Colonic mucosa (tissue), 4 donors: ENCODE measurements around the gene PKP3. TPM values are rescaled to one million over a fixed set of nuclear protein-coding genes. Genes with fewer than 3 reads are reported as not detected.
A peak's percentile ranks its signal among the peaks of the same experiment; 100 is the strongest.

Experiments used
- DNase-seq: peaks from one replicate; pipeline ENCODE4 v3.0.0-alpha.2; 2020
- H3K27ac ChIP-seq: fragments of 200-600 bp; one replicate; pipeline ENCODE4 v1.8.0; 2021
- H3K27me3 ChIP-seq: fragments of 200-600 bp; one replicate; pipeline ENCODE4 v1.8.0; 2021
- H3K36me3 ChIP-seq: fragments of 200-600 bp; one replicate; pipeline ENCODE4 v1.8.0; 2021
- H3K4me1 ChIP-seq: fragments of 200-600 bp; one replicate; pipeline ENCODE4 v1.8.0; 2021; ENCODE audit warnings: mild to moderate bottlenecking
- H3K4me3 ChIP-seq: fragments of 200-600 bp; one replicate; pipeline ENCODE4 v1.8.0; 2021
- H3K9ac ChIP-seq, 2 donors: one replicate each; pipeline ENCODE4 v1.7.0; 2013; ENCODE audit warnings: control low read depth in 2 of 2, low read depth in 2 of 2, low read length in 2 of 2
- H3K9me3 ChIP-seq: fragments of 200-600 bp; one replicate; pipeline ENCODE4 v1.8.0; 2021
- CTCF ChIP-seq: fragments of 200-600 bp; IDR thresholded peaks from one replicate; pipeline ENCODE4 v1.8.0; 2022; ENCODE audit warnings: antibody characterized with exemption, mild to moderate bottlenecking
- intact Hi-C: fragments of 100-400 bp; cut with DNase I; formaldehyde crosslinking; loops from one replicate; pipeline ENCODE4 v1.14.1; 2022
- total RNA-seq, 2 donors: library from RNA; stranded (reverse); fragmentation: NEBNext Ultra II Directional in 1 of 2; extraction: Animal tissue kit (Norgen Biotek cat#: 25700) in 1 of 2; gene quantifications; one replicate each; pipeline ENCODE4 v1.2.1, GENCODE V29; 2021
- donor health status: healthy.
- donor health status: DM: no; HTN: no; CAD: no.
- donor health status: DM: no; HTN: no; CAD: no.

The PKP3 gene
- total RNA-seq, 2 donors from 2014 or later, result 167 to 247 TPM

- no peaks in the 10 kb centered on the region for H3K27me3 ChIP-seq
- intact Hi-C loops, result no loop called here
- H3K9me3 ChIP-seq, result no peaks in the 10 kb centered on the region
- H3K9ac ChIP-seq, result peak overlapping the region in 1 of 2 donors; percentile 69
- no peak overlapping the region for H3K4me3 ChIP-seq
- no peak overlapping the region for H3K27ac ChIP-seq
- DNase-seq, result no peak
- TF ChIP-seq CTCF, result no peak
- H3K4me1 ChIP-seq, result peaks cover 6% of the 10 kb centered on the region
- H3K36me3 ChIP-seq, result no peaks in the 10 kb centered on the region
Observed at GRCh38 chr11:350723-351255, 43.2 kb upstream of the PKP3 start.

GRCh38 chr11:351411-351810 lies 42.6 kb upstream of the PKP3 start:
- H3K9ac ChIP-seq, result peak overlapping the region in 1 of 2 donors; percentile 69

GRCh38 chr11:352456-353031 lies 41.5 kb upstream of the PKP3 start:
- no peak for DNase-seq
- no peak overlapping the region for H3K9ac ChIP-seq
- intact Hi-C loops, result no loop called here

More at GRCh38 chr11:351411-351810, 42.6 kb upstream of the PKP3 start:
- intact Hi-C loops, result no loop called here
- peaks cover 6% of the 10 kb centered on the region for H3K4me1 ChIP-seq
- no peaks in the 10 kb centered on the region for H3K27me3 ChIP-seq
- H3K36me3 ChIP-seq, result no peaks in the 10 kb centered on the region
- H3K27ac ChIP-seq, result no peak overlapping the region
- no peak for TF ChIP-seq CTCF
- no peak overlapping the region for H3K4me3 ChIP-seq
- DNase-seq, result no peak
- no peaks in the 10 kb centered on the region for H3K9me3 ChIP-seq

GRCh38 chr11:353179-353873 lies 40.7 kb upstream of the PKP3 start:
- no peaks in the 10 kb centered on the region for H3K9me3 ChIP-seq
- H3K27me3 ChIP-seq, result no peaks in the 10 kb centered on the region
- peak overlapping the region; percentile 87 for H3K27ac ChIP-seq
- intact Hi-C loops, result no loop called here
- DNase-seq, result peak; percentile 66
- no peak overlapping the region for H3K4me3 ChIP-seq
- no peaks in the 10 kb centered on the region for H3K36me3 ChIP-seq
- TF ChIP-seq CTCF, result no peak
- peaks cover 6% of the 10 kb centered on the region for H3K4me1 ChIP-seq
- H3K9ac ChIP-seq, result peak overlapping the region in 1 of 2 donors; percentile 19

More at GRCh38 chr11:352456-353031, 41.5 kb upstream of the PKP3 start:
- Histone ChIP-seq H3K4me1 (peaks cover 6% of the 10 kb centered on the region), H3K4me3 (no peak overlapping the region), H3K36me3 (no peaks in the 10 kb centered on the region), H3K27me3 (no peaks in the 10 kb centered on the region), H3K27ac (peak overlapping the region; percentile 87), H3K9me3 (no peaks in the 10 kb centered on the region)
- no peak for TF ChIP-seq CTCF

GRCh38 chr11:355581-356458 lies 38.2 kb upstream of the PKP3 start:
- H3K27me3 ChIP-seq, result no peaks in the 10 kb centered on the region
- intact Hi-C loops, result loop anchor here (5.0 kb wide), 1 partner anchor 49 kb away; the partner anchor contains the start of gene IFITM2

More at GRCh38 chr11:355581-356458, 38.2 kb upstream of the PKP3 start:
- peaks cover 6% of the 10 kb centered on the region for H3K4me1 ChIP-seq
- H3K9me3 ChIP-seq, result no peaks in the 10 kb centered on the region
- no peak for TF ChIP-seq CTCF
- peak overlapping the region; percentile 87 for H3K27ac ChIP-seq
- H3K9ac ChIP-seq, result peak overlapping the region; percentile 41 to 57
- DNase-seq, result peak; percentile 95
- no peaks in the 10 kb centered on the region for H3K36me3 ChIP-seq
- H3K4me3 ChIP-seq, result peak overlapping the region; percentile 24
